GM20000 (cell line): Measurements from ENCODE around the gene URI1.

Source experiments
- DNase-seq: peaks from one replicate; pipeline ENCODE4 v3.0.0; 2012; ENCODE audit warnings: low spot score
- CTCF ChIP-seq: IDR thresholded peaks from 2 replicates; pipeline ENCODE4 v1.5.1; 2012; ENCODE audit warnings: mild to moderate bottlenecking, control low read depth; ENCODE audit errors: extremely low read depth, missing control alignments

The URI1 gene

GRCh38 chr19:30060531-30061222 lies 118.6 kb downstream of the URI1 start:
- no peak for DNase-seq
- no peak for TF ChIP-seq CTCF

- no peak for DNase-seq
- TF ChIP-seq CTCF = no peak
Observed at GRCh38 chr19:30061223-30062064, 119.4 kb downstream of the URI1 start.

- DNase-seq = no peak
- TF ChIP-seq CTCF = no peak
Observed at GRCh38 chr19:30062065-30062906, 120.2 kb downstream of the URI1 start.

DNA sequence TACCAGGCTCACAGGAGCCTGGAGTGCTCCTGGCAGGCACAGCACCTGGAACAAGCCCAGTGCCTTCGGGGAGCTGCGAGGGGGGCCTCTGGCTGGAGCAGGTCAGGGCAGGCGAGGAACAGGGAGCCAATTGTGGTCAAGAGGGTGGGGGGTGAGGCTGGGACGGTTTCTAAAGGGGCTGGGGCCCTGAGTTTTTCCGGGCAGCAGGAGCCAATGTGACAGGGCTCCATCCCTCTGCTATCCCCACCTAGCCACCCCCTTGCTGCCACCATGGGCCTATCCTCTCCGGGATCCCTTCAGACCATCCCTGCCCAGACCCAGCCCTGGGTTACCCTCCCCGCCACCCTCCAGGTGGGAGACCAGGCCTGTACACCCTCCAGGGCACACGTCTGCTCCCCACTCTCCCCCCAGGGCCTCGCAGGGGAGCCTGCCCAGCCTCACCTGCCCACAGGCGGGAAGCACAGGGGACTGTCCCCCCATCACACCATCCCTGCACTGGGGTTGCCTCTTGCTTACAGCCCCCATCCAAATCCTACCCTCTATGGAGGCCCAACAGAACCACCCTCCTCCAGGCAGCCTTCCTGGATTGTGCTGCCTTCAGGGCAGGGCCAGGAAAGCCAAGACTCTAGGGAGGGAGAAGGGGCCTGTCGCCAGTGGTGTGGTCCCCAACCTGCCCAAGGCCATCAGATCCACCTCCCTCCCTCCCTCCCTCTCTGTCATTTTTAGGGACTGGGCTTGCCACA lies 121.0 kb downstream of the URI1 start:
- no peak for TF ChIP-seq CTCF

DNA sequence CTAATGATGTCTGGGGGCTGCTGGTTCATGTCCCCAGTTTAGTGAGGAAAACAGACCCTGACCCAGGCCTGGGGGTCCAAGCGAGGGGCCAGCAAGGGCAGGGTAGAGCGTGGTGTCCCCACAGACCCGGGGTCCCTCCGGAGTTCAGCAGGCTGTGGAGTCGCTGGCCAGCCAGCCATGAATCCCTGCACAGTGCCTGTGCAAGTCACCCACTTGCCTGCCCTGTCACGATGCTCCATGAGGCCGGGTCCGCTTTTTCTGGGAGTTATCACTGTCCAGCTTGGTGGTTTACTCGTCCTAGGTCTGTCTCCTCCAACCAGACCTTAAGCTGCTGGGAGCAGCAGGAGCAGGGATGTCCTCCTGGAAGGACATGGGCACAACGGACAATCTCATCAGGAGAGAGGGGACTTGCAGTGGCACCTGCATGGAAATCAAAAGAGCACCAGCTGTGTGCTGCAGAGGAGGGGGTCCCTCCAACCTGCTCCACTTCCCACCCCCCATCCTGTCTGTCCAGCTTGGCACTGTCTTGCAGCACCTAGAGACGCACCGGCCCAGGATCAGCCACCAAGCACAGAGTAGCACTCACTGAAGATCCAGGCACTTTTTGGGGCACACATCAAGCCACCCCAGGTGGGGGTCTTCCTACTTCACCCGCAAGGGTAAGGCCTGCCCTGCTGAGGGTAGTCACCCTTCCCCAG lies 121.8 kb downstream of the URI1 start:
- TF ChIP-seq CTCF = no peak
- DNase-seq = no peak

More for the DNA sequence above, 121.0 kb downstream of the URI1 start:
- DNase-seq = no peak

DNA sequence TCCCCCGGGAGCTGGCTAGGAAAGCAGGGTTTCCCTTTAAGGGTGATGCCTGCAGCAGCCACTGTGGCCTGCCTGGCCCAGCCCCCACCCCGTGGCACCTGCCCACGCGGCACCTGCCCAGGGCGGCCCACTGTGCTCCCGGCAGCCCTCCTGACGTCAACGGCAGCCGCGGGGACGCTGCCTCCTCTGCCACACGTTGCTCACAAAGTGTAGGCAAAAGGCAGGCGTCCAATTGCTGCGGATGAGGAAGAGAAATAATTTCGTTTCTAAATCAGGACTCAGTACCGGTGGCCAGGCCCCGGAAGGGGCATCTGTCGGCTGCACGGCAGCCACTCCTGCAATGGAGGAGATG lies 122.3 kb downstream of the URI1 start:
- no peak for TF ChIP-seq CTCF

More for the DNA sequence above, 122.3 kb downstream of the URI1 start:
- no peak for DNase-seq
